NB4 (cell line): Measurements from ENCODE around the gene RREB1.

Experiments
- CTCF ChIP-seq: IDR thresholded peaks from one replicate; pipeline ENCODE4 v1.5.1; 2012; ENCODE audit warnings: low read depth, low read length
- MAX ChIP-seq: IDR thresholded peaks from 2 replicates; pipeline ENCODE4 v1.6.1; 2011; ENCODE audit warnings: low read depth, low read length
- POLR2A ChIP-seq: IDR thresholded peaks from 2 replicates; pipeline ENCODE4 v1.6.1; 2011; ENCODE audit warnings: mild to moderate bottlenecking; ENCODE audit not compliant: insufficient read length; ENCODE audit errors: extremely low read depth

- no peak for TF ChIP-seq CTCF
- TF ChIP-seq MAX = no peak
- TF ChIP-seq POLR2A = no peak
Observed at GRCh38 chr6:7245668-7246393, 138.1 kb downstream of the RREB1 start.
